ENCODE measurements around the gene NDFIP2. TPM values are rescaled to one million over a fixed set of nuclear protein-coding genes. Genes with fewer than 3 reads are reported as not detected.

NDFIP2 gene
- total and polyA plus RNA-seq, 2 donors from 2014 or later, result 28.7 to 52.2 TPM

GRCh38 chr13:79530270-79530669 is 49.3 kb downstream of the NDFIP2 start:
- TF ChIP-seq CTCF (IDR thresholded peaks at IDR 0.05; ENCODE audit: borderline replicate concordance, extremely low read depth, insufficient read depth), result no peak
- FAIRE-seq, result no peak
- intact Hi-C loops (cut with DNase I), result no loop called here
- H3K4me1 ChIP-seq (ENCODE audit: control insufficient read depth in 2 of 3, insufficient read depth in 2 of 3, low read depth in 1 of 3, low read length in 3 of 3), result no peaks in the 10 kb centered on the region
- H3K9ac ChIP-seq (ENCODE audit: low read length in 3 of 3), result no peak overlapping the region
- no peaks in the 10 kb centered on the region for H3K27me3 ChIP-seq (ENCODE audit: control insufficient read depth, insufficient read depth, low read length)
- no peak overlapping the region for H3K27ac ChIP-seq (ENCODE audit: low read depth in 2 of 2, low read length in 2 of 2)
- peaks cover 0 to 3% (median 3%) of the 10 kb centered on the region in 3 donors for H3K36me3 ChIP-seq (ENCODE audit: control insufficient read depth in 2 of 3, insufficient read depth in 3 of 3, low read length in 3 of 3)
- DNase-seq, result no peak
- H3K9me3 ChIP-seq (ENCODE audit: control insufficient read depth in 2 of 3, insufficient read depth in 1 of 3, low read length in 3 of 3), result no peaks in the 10 kb centered on the region
- H3K4me3 ChIP-seq (ENCODE audit: low read length in 3 of 3), result no peak overlapping the region

GRCh38 chr13:79531542-79532254 is 50.7 kb downstream of the NDFIP2 start:
- peaks cover 0 to 2% (median 0%) of the 10 kb centered on the region in 3 donors for H3K36me3 ChIP-seq (ENCODE audit: control insufficient read depth in 2 of 3, insufficient read depth in 3 of 3, low read length in 3 of 3)
- no peak for FAIRE-seq
- H3K9ac ChIP-seq (ENCODE audit: low read length in 3 of 3), result no peak overlapping the region
- H3K4me1 ChIP-seq (ENCODE audit: control insufficient read depth in 2 of 3, insufficient read depth in 2 of 3, low read depth in 1 of 3, low read length in 3 of 3), result no peaks in the 10 kb centered on the region
- H3K27ac ChIP-seq (ENCODE audit: low read depth in 2 of 2, low read length in 2 of 2), result no peak overlapping the region
- H3K4me3 ChIP-seq (ENCODE audit: low read length in 3 of 3), result no peak overlapping the region
- H3K9me3 ChIP-seq (ENCODE audit: control insufficient read depth in 2 of 3, insufficient read depth in 1 of 3, low read length in 3 of 3), result no peaks in the 10 kb centered on the region
- intact Hi-C loops (cut with DNase I), result no loop called here
- TF ChIP-seq CTCF (IDR thresholded peaks at IDR 0.05; ENCODE audit: borderline replicate concordance, extremely low read depth, insufficient read depth), result no peak
- DNase-seq, result no peak
- H3K27me3 ChIP-seq (ENCODE audit: control insufficient read depth, insufficient read depth, low read length), result no peaks in the 10 kb centered on the region

GRCh38 chr13:79532576-79532975 is 51.6 kb downstream of the NDFIP2 start:
- Histone ChIP-seq H3K36me3 (ENCODE audit: control insufficient read depth in 2 of 3, insufficient read depth in 3 of 3, low read length in 3 of 3) (peaks cover 0 to 2% (median 0%) of the 10 kb centered on the region in 3 donors), H3K9me3 (ENCODE audit: control insufficient read depth in 2 of 3, insufficient read depth in 1 of 3, low read length in 3 of 3) (no peaks in the 10 kb centered on the region), H3K4me3 (ENCODE audit: low read length in 3 of 3) (no peak overlapping the region), H3K9ac (ENCODE audit: low read length in 3 of 3) (no peak overlapping the region), H3K27me3 (ENCODE audit: control insufficient read depth, insufficient read depth, low read length) (no peaks in the 10 kb centered on the region), H3K4me1 (ENCODE audit: control insufficient read depth in 2 of 3, insufficient read depth in 2 of 3, low read depth in 1 of 3, low read length in 3 of 3) (no peaks in the 10 kb centered on the region), H3K27ac (ENCODE audit: low read depth in 2 of 2, low read length in 2 of 2) (no peak overlapping the region)
- no peak for TF ChIP-seq CTCF (IDR thresholded peaks at IDR 0.05; ENCODE audit: borderline replicate concordance, extremely low read depth, insufficient read depth)
- FAIRE-seq (no peak), DNase-seq (no peak)
- intact Hi-C loops (cut with DNase I), result no loop called here
